CD4-positive, alpha-beta T cell treated with Interleukin-17A for 1 hour (primary cell): Measurements from ENCODE around the gene CCT4.
A peak's percentile ranks its signal among the peaks of the same experiment; 100 is the strongest.
"Not testable (repeated sequence)": the region's sequence is repeated elsewhere in the genome, so short reads cannot be mapped to it uniquely, and the experiment has no call there.

ENCODE experiments used
- DNase-seq: peaks from one replicate; pipeline ENCODE4 v3.0.0-alpha.2; 2020

CCT4 gene

DNA sequence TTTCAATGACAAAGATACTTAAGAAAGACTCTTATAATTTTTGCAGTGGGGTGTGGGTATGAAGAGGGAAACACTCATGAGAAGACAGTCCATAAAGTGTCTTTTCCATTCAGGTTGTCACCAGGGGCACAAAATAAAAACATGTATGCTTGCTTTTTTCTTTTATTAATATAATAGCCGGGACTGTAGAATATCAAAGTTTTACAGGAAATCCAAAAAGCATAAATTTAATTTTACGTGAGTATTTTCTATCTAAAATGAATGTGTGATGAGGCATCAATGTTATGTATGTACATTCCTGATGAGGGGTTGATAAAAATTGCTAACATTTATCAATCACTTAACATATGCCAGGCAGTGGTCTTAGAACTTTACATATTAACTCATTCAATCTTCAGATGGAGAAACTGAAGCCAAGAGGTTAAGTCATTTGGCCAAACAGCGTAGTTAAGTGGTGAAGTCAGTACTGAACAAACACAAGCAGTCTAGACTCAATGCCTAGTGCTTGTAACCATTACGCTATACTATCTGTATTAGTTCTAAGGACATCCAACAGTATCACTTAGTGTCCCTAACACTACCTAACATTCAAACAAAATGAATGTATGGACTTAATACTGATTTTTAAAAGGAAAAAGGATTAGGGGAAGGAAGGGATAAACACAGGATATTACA, 10.7 kb downstream of the CCT4 start:
- DNase-seq, result no peak

DNA sequence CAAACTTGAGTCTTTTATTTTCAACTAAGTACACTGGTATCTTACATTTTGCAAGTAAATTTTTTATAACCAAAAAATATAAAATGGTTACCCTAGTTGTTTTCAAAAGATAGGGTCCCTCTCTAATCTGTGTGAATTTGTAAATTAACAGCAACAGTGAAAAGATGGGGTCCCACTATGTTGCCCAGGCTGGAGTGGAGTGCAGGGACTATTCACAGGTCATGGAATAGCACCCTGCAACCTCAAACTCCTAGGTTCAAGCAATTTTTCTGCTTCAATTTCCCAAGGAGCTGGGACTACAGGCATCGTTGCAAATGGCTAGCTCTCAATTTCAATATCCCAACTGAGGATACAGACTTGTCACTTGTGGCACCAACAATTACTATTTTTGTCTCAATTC, 12.1 kb downstream of the CCT4 start:
- no peak for DNase-seq

DNA sequence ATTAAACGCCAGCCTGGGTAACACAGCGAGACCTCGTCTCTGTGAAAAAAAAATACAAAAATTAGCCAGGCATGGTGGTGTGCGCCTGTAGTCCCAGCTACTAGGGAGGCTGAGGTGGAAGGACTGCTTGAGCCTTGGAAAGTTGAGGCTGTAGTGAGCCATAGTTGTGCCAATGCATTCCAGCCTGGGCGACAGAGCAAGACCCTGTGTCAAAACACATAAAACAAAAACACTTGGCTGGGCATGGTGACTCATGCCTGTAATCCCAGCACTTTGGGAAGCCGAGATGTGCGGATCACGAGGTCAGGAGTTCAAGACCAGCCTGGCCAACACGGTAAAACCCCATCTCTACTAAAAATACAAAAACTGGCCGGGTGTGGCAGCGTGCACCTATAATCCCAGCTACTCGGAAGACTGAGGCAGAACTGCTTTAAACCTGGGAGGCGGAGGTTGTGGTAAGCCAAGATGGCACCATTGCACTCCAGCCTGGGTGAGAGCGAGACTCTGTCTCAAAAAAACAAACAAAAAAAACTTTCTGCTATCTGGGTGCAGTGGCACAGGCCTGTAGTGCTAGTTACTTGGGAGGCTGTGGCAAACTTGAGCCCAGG, 21.9 kb downstream of the CCT4 start:
- DNase-seq, result not testable (repeated sequence)

DNA sequence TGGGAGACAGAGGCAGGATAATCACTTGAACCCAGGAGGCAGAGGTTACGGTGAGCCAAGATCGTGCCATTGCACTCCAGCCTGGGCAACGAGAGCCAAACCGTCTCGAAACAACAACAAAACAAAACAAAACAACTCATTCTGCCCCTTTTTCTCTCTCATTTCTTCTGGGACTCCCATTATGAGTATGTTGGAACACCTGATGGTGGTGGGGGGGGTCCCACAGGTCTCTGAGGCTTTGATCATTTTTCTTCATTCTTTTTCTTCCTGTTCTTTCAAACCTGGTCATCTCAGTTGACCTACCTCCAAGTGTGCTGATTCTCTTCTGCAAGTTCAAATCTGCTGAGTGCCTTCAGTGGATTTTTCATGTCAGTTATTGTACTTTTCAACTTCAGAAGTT, 26.4 kb downstream of the CCT4 start:
- DNase-seq, result no peak

DNA sequence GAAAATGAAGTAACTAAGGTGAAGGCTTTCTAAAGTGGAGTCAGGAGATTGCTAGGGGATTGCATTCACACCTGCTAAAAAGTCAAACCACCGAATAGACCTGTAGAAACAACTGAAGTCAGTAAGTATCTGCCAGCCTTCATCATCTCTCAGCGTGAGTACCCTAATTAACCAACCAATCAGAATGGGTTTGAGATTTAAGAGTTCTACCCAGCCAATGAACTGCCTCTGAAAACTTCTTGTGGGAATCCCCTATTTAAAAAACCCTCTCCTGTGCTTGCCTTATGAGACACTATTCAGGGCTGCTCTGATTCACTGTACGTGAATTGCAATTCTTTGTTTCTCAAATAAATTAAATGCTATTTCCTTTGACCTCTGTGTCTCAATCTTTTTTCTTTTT, 31.2 kb downstream of the CCT4 start:
- no peak for DNase-seq

DNA sequence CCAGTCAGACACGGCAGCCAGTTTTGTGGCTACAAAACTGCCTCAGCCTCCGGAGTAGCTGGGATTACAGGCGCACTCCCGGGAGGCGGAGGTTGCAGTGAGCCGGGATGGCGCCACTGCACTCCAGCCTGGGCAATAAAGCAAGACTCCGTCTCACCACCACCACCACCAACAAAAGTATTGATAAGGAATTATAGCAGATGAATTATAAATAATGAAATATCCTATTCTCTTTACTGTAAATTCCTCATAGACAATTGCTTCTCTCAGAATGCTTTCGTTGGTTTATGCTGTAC, 33.2 kb downstream of the CCT4 start:
- DNase-seq, result no peak

DNA sequence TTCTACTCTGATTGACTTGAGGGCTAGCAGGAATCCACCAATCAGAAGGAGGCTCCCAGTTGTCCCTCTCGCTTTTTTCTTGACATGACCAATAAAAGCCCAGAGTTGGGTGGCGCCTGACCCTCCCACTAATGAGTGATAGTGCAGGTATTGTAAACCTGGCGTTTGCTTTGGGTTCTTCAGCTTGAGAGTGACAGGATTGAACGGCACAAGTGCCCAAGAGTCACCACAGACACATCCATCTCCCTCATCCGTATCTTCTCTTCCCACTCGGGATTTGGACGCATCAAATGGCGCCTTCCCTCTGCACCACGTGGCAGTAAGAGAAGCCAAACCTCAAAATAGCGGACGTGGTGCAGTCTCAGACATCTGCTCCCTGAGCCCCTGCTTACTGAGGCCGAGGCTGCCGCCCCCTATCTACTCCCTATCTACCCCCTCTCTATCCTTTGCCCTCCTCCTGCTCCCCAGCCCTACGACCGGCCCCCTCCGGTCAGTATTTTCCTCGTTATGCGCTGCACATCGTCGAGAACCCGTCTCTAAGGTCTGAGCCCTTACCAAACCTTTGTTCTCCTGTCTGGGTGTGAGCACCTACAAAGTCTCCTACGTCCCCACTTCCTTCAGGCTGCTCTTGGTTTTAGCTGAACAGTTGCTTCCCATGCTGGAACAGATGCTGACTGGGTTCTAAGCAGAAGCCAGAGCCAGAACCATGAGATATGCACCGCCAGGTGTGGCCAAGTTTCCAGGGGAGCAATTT, 33.7 kb downstream of the CCT4 start:
- peak; percentile 97 for DNase-seq

DNA sequence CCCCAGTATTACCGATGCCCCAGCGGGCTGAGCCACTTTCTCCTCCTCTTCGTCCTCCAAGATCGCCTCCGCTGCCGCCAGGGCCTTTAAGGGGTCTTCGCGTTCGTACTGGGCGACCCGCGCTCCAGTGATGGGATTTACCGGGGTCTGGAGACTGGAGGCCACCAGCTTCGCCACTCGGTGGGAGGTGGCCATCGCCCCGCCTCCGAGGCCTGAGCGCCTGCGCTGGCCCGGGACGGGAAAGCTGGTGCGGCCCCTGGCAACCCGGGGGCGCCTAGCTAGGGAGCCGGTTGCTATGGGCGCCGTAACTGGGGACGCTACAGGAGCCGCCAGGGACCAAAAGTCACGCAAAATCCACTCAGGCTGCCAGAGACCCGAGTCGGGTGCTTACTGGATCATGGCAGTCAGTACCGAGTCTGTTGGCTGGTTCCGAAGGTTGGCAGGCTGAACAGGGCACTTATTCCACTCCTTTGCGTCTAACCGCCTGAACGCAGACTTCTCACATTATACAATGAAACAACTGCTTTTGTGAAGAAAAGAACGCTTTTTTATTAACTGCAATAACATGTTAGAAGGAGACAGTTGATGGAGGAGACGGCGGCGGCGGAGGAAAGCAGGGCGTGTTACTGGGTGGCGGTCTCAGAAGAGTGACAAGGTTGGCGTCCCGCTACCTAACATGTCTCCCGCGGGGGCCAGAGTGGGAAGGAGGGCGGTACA, 34.5 kb downstream of the CCT4 start, which contains the start of gene FAM161A:
Gene FAM161A (minus strand): TSS at position 214 of the 717 bp plus-strand sequence. CDS start 19 bp downstream, at position 195.
- peak; percentile 82 for DNase-seq

DNA sequence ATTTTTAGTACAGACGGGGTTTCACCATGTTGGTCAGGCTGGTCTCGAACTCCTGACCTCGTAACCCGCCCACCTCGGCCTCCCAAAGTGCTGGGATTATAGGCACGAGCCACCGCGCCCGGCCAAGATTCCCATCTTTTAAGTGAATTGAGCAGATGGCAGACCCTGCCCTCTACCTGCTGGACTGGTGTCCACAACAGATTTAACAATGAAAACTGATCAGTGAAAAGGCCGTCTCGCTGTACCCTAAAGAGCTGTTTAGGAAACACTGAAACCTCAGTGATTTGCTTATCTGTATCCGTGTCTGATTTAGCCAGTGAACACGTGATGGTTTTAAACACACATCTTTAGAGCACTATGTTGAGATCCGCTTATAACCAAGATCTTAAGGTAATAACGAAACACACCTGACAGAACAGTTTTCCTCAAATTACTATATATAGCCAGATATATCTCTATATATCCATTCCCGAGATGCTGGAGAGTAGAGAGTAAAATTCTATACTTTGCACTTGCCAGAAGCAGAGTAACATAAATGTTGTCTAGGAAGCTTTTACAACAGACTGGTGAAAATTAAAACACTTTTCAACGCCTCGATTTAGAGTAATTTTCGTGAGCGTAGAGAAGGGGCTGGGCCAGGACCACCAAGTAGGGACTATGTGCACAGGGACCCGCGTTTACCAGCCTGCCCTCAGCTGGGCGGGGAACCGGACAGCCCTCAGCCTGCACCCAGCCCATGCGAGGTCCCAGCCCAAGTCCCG, 35.2 kb downstream of the CCT4 start:
- no peak for DNase-seq

DNA sequence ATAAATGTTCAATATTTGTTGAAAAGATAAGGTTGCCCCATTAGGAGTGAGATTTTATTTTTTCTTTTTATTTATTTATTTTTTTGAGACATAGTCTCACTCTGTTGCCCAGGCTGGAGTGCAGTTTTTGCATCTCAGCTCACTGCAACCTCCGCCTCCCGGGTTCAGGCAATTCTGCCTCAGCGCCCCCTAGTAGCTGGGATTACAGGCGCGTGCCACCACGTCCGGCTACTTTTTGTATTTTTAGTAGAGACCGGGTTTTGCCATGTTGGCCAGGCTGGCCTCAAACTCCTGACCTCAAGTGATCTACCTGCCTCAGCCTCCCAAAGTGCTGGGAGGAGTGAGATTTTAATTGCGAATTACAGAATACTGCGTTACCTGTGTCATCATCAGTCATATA, 37.2 kb downstream of the CCT4 start:
- not testable (repeated sequence) for DNase-seq

DNA sequence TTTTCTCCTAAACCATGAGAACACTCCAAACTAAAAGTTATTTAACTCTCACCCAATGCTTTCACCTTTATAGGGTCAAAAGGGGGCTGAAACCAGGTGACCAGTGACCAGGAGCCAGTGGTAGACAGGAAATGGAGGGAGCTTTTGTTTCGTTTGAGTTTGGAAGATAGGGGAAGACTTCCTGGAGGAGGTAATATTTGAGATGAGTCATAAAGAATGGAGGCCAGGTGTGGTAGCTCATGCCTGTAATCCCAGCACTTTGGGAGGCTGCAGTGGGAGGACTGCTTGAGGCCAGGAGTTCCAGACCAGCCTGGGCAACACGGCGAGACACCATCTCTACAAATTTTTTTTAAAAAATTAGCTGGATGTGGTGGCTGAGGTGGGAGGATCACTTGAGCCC, 43.1 kb downstream of the CCT4 start:
- no peak for DNase-seq

DNA sequence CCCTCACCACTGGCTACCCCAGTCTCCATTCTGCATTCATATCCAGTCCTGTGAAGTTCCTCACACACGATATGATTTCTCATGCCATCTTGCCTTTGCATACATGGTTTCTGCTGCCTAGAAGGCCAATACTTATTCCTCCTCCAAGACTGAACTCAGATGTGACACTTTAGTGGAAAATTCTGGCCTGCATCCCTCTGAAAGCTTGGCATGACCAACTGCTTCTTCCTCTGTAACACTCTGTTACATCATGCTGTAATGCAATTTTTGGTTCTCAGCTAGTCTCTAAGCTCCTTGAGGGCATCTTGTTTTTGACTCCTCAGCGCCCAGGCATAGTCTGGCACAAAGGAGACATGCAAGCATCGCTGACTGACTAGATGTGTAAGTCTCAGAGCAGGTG, 47.2 kb downstream of the CCT4 start:
- DNase-seq, result no peak

DNA sequence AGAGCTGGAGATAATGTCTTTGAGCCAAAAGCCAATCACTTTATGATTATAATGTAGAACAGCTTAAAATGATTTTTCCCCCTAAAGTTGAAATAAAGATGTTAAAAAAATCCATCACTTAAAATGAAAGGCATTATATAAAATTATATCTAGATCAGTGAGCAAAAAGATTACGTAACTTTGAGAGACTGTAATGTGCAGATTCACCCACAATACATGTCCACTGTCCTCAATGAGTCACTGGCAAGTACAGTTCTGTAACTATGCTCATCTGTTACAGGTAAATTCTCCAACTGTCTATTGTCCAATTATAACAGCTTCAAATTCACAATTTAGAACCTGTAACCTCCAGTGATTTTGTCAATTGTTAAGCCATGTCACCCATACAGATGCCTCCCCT, 53.6 kb downstream of the CCT4 start:
- DNase-seq, result no peak

DNA sequence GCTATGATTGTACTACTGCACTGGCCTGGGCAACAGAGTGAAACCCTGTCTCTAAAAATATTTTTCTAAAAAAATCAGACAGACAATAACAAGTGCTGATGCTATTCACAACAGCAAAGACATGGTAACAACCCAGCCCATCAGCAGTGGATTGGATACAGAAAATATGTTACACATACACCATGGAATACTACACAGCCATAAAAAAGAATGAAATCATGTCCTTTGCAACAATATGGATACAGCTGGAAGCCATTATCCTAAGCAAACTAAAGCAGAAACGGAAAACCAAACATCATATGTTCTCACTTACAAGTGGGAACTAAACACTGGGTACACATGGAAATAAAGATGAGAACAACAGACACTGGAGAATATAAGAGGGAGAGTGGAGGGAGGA, 54.5 kb downstream of the CCT4 start:
- no peak for DNase-seq

DNA sequence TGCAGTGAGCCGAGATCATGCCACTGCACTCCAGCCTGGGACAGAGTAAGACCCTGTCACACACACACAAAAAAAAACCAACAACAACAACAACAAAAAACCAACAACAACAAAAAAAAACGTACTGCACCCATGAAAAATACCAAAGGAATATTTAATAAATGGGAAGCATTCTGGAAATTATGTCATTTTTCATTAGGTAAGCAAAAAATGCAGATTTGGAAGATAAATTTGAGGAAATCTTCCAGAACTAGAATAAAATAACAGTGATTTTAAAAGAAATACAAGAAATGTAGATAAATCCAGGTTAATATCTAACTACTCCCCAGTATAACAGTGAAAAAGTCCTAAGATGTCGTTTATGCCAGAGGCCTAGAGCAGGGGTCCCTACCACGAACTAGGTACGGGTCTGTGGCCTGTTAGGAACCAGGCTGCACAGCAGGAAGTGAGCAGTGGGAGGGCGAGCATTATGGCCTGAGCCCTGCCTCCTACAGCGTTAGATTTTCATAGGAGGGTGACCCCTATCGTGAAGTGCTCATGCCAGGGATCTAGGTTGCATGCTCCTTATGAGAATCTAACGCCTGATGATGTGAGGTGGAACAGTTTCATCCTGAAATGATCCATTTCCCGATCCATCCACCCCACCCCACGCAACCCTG, 56.1 kb downstream of the CCT4 start:
- DNase-seq, result no peak

DNA sequence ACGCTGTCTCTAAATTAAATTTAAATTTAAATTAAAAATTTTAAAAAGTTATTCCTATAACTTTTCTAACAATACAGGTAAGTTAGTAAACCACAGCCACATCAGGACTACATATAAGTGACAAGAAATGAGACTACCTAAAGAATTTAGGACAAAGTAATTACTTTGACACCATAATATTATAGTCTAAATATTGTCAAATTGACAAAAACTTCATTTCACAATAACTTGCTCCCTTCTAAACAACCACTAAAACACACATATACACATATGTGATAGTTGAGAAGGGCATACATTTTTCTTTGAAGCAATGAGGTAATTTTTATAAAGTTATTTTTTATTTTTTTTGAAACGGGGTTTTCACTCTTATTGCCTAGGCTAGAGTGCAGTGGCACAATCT, 66.2 kb downstream of the CCT4 start:
- no peak for DNase-seq
